Measurements from ENCODE around the gene ITGA5. TPM values are rescaled to one million over a fixed set of nuclear protein-coding genes. Genes with fewer than 3 reads are reported as not detected.

Gene ITGA5
- total RNA-seq, 1 experiment from 2014 or later: 49.7 TPM

GRCh38 chr12:54358945-54359761 is 59.9 kb downstream of the ITGA5 start (continued):
- TF ChIP-seq TCF7L2 (IDR thresholded peaks at IDR 0.05; ENCODE audit: borderline replicate concordance, extremely low read depth, insufficient read depth, insufficient read length): peak; percentile 59
- no peak for TF ChIP-seq EZH2phosphoT487 (IDR thresholded peaks at IDR 0.05; ENCODE audit: borderline replicate concordance)

- BruUV-seq (replicated peaks): TSS peak; percentile 86
Measured at GRCh38 chr12:54358191-54358944, 60.7 kb downstream of the ITGA5 start.

More at GRCh38 chr12:54358191-54358944, 60.7 kb downstream of the ITGA5 start:
- CTCF ChIA-PET: interaction anchor here (0.8 to 3.3 kb wide), 18 partner anchors 10 to 341 kb away, joined by 3 to 27 read pairs (median 6); partner anchors contain the start of gene COPZ1
- Histone ChIP-seq H3K9ac (ENCODE audit: low read length) (peak overlapping the region; percentile 76), H3K79me2 (ENCODE audit: insufficient read depth, low read length) (no peaks in the 10 kb centered on the region), H3K9me3 (ENCODE audit: control insufficient read depth in 1 of 2, insufficient read depth in 1 of 2, low read depth in 1 of 2, low read length in 2 of 2) (no peaks in the 10 kb centered on the region), H3K9me2 (ENCODE audit: insufficient read depth) (no peaks in the 10 kb centered on the region), H4K20me1 (ENCODE audit: insufficient read depth) (no peaks in the 10 kb centered on the region), H3K36me3 (ENCODE audit: control insufficient read depth in 1 of 2, insufficient read depth in 2 of 2, low read length in 2 of 2) (no peaks in the 10 kb centered on the region), H2AFZ (ENCODE audit: low read depth, low read length, poor library complexity, severe bottlenecking) (no peak overlapping the region), H3K4me2 (ENCODE audit: low read length) (peak overlapping the region; percentile 97), H3K4me1 (ENCODE audit: control insufficient read depth in 1 of 2, insufficient read depth in 2 of 2, low read length in 2 of 2) (peaks cover 26 to 36% of the 10 kb centered on the region in 2 experiments), H3K27me3 (ENCODE audit: insufficient read depth, low read length) (no peaks in the 10 kb centered on the region), H3K27ac (ENCODE audit: low read depth, low read length) (peak overlapping the region; percentile 61), H3K4me3 (replicated peaks in 1 of 2; ENCODE audit: low read depth in 1 of 2, low read length in 2 of 2) (peak overlapping the region; percentile 49 to 68)
- intact Hi-C loops (cut with micrococcal nuclease): loop anchor here (2.0 kb wide), 1 partner anchor 72 kb away; no protein-coding TSS in a partner anchor
- ATAC-seq (peak; percentile 0; the same call in 1 of the 2 replicates), DNase-seq (ENCODE audit: low read depth, low spot score) (no peak)
- TF ChIP-seq ZFX (IDR thresholded peaks at IDR 0.05) (no peak), POLR2AphosphoS5 (IDR thresholded peaks at IDR 0.05; ENCODE audit: low read depth, low read length) (peak; percentile 33; the same call in 1 of the 2 replicates)
- POLR2A ChIA-PET: interaction anchor here (0.7 to 2.1 kb wide), 10 partner anchors 12 to 107 kb away, joined by 3 to 14 read pairs (median 5); partner anchors contain the start of genes CBX5, COPZ1 and HNRNPA1
- RAD21 ChIA-PET (ENCODE audit: low non-redundant PET in 1 of 2, low total read pairs in 2 of 2, uncharacterized antibody in 2 of 2, unreplicated experiment in 2 of 2): interaction anchor here (0.6 to 1.2 kb wide), 4 partner anchors 11 to 361 kb away, joined by 3 to 5 read pairs (median 4); partner anchors contain the start of gene HNRNPA1 (in 1 of the 2)
